Lower lobe of right lung (tissue), 2 donors: Measurements from ENCODE around the gene CC2D1A. TPM values are rescaled to one million over a fixed set of nuclear protein-coding genes. Genes with fewer than 3 reads are reported as not detected.

Experiments
- ATAC-seq, 2 donors: fragments of 200-7000 bp; cut with Tn5 transposase; one replicate each; pipeline ENCODE4 v1.9.1; 2020 to 2022; ENCODE audit warnings: mild to moderate bottlenecking in 2 of 2, moderate library complexity in 2 of 2
- DNase-seq: peaks from one replicate; pipeline ENCODE4 v3.0.0-alpha.2; 2020
- H3K27ac ChIP-seq: fragments of 200-600 bp; one replicate; pipeline ENCODE4 v1.8.0; 2022
- H3K27me3 ChIP-seq: fragments of 200-600 bp; one replicate; pipeline ENCODE4 v1.8.0; 2022; ENCODE audit warnings: low read depth
- H3K36me3 ChIP-seq: fragments of 200-600 bp; one replicate; pipeline ENCODE4 v1.8.0; 2022; ENCODE audit warnings: mild to moderate bottlenecking
- H3K4me1 ChIP-seq: fragments of 200-600 bp; one replicate; pipeline ENCODE4 v1.8.0; 2022
- H3K4me3 ChIP-seq: fragments of 200-600 bp; one replicate; pipeline ENCODE4 v1.8.0; 2022; ENCODE audit warnings: mild to moderate bottlenecking
- H3K9me3 ChIP-seq: fragments of 200-600 bp; one replicate; pipeline ENCODE4 v1.8.0; 2022
- intact Hi-C: fragments of 100-400 bp; cut with DNase I; formaldehyde crosslinking; loops from one replicate; pipeline ENCODE4 v1.11.0; 2022
- total RNA-seq: library from RNA; stranded (reverse); fragmentation: NEBNext Ultra II Directional; extraction: Animal tissue kit (Norgen Biotek cat#: 25700); gene quantifications from one replicate; pipeline ENCODE4 v1.2.1, GENCODE V29; 2021
- TF ChIP-seq, protein P1 (sequence below): fragments of 200-600 bp; IDR thresholded peaks from one replicate; pipeline ENCODE4 v1.8.0; 2022; ENCODE audit warnings: antibody characterized with exemption, mild to moderate bottlenecking
- donor health status: DM: no; HTN: yes; CAD: no; lungs with severe emphysema.

CC2D1A gene
- total RNA-seq, 1 donor from 2014 or later = 32.4 TPM

DNA sequence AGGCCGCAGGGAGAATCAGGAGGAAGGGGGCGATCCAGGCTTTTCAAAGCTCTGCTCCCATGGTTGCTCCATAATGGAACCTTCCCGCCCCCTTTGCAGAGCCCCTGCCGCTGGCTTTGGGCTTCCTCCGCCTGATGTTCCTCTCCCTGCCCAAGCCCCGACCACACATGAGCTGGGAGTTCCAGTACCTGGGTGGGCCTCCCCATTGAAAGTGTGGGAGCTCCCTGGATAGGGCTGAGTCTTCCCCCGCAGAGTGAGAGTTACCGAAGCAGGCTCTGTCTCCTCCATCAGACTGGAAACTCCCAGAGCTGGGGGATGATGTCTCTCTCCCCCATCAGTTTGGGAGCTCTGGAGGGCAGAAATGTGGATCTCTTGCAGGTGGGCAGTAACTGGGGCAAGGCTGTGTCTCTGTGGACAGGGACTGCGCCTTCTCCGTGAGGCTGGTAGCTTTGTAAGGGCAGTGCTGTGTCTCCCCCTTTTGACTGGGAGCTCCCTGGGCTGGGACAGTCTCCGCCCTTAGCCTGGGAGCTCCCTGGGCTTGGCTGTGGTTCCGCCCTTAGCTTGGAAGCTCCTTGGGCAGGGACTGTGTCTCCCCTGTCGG lies 47.0 kb downstream of the CC2D1A start:
- intact Hi-C loops = no loop called here
- peak overlapping the region; percentile 87 for H3K27ac ChIP-seq
- ATAC-seq = peak in 1 of 2 donors; percentile 1
- no peaks in the 10 kb centered on the region for H3K9me3 ChIP-seq
- peak overlapping the region; percentile 84 for H3K4me3 ChIP-seq
- no peaks in the 10 kb centered on the region for H3K27me3 ChIP-seq
- TF ChIP-seq, protein P1, sequence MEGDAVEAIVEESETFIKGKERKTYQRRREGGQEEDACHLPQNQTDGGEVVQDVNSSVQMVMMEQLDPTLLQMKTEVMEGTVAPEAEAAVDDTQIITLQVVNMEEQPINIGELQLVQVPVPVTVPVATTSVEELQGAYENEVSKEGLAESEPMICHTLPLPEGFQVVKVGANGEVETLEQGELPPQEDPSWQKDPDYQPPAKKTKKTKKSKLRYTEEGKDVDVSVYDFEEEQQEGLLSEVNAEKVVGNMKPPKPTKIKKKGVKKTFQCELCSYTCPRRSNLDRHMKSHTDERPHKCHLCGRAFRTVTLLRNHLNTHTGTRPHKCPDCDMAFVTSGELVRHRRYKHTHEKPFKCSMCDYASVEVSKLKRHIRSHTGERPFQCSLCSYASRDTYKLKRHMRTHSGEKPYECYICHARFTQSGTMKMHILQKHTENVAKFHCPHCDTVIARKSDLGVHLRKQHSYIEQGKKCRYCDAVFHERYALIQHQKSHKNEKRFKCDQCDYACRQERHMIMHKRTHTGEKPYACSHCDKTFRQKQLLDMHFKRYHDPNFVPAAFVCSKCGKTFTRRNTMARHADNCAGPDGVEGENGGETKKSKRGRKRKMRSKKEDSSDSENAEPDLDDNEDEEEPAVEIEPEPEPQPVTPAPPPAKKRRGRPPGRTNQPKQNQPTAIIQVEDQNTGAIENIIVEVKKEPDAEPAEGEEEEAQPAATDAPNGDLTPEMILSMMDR = no peak
- H3K4me1 ChIP-seq = peaks cover 18% of the 10 kb centered on the region
- peaks cover 38% of the 10 kb centered on the region for H3K36me3 ChIP-seq
- DNase-seq = no peak

DNA sequence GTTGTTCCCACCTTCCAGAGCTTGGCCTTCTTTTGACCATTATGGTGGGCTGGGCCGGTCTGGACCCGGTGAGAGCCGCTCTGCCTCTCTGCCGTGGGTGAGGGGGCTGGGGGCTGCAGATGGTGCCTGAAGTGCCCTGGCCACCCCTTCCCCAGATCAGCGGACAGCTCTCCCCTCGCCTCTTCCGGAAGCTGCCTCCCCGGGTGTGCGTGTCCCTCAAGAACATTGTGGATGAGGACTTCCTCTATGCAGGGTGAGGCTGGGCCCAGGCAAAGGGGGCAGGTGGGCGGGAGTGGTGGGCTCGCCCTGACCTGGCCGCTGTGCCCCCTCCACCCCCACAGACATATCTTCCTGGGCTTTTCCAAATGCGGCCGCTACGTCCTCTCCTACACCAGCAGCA lies 48.2 kb downstream of the CC2D1A start:
- Histone ChIP-seq H3K9me3 (no peaks in the 10 kb centered on the region), H3K4me1 (peaks cover 18% of the 10 kb centered on the region), H3K27ac (no peak overlapping the region), H3K27me3 (no peaks in the 10 kb centered on the region), H3K36me3 (peaks cover 49% of the 10 kb centered on the region), H3K4me3 (no peak overlapping the region)
- ATAC-seq (no peak), DNase-seq (no peak)
- TF ChIP-seq, protein P1 = no peak
- intact Hi-C loops = no loop called here

GRCh38 chr19:13955662-13956364 lies 49.8 kb downstream of the CC2D1A start:
- TF ChIP-seq, protein P1 = no peak
- intact Hi-C loops = no loop called here
- ATAC-seq (no peak), DNase-seq (no peak)
- Histone ChIP-seq H3K4me1 (peaks cover 18% of the 10 kb centered on the region), H3K4me3 (no peak overlapping the region), H3K9me3 (no peaks in the 10 kb centered on the region), H3K27ac (no peak overlapping the region), H3K36me3 (peaks cover 66% of the 10 kb centered on the region), H3K27me3 (no peaks in the 10 kb centered on the region)

DNA sequence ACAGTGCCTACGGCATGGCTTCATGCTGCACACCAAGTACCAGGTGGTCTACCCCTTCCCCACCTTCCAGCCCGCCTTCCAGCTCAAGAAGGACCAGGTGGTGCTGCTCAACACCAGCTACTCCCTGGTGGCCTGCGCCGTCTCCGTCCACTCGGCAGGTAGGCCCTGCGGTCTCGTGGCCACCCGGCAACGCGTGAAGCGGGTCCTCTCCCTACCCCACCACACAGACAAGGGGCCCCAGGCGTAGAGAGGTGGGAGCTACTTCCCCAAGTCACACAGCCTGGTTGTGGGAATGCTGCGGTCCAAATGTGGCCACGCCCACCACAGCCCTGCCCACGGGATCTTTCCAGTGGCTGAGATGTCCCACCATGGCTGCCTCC lies 50.4 kb downstream of the CC2D1A start:
- H3K27ac ChIP-seq = no peak overlapping the region
- no peak for DNase-seq
- ATAC-seq = no peak
- peaks cover 71% of the 10 kb centered on the region for H3K36me3 ChIP-seq
- TF ChIP-seq, protein P1 = no peak
- peaks cover 18% of the 10 kb centered on the region for H3K4me1 ChIP-seq
- no peaks in the 10 kb centered on the region for H3K9me3 ChIP-seq
- no peak overlapping the region for H3K4me3 ChIP-seq
- intact Hi-C loops = no loop called here
- H3K27me3 ChIP-seq = no peaks in the 10 kb centered on the region

GRCh38 chr19:13957051-13957450 lies 51.0 kb downstream of the CC2D1A start:
- peaks cover 13% of the 10 kb centered on the region for H3K4me1 ChIP-seq
- no peaks in the 10 kb centered on the region for H3K27me3 ChIP-seq
- no peaks in the 10 kb centered on the region for H3K9me3 ChIP-seq
- no peak overlapping the region for H3K27ac ChIP-seq
- no peak overlapping the region for H3K4me3 ChIP-seq
- DNase-seq (no peak), ATAC-seq (no peak)
- TF ChIP-seq, protein P1 = no peak
- peaks cover 78% of the 10 kb centered on the region for H3K36me3 ChIP-seq
- intact Hi-C loops = no loop called here
